Measurements from ENCODE around the gene TRPV5.

Gene TRPV5

GRCh38 chr7:142864980-142865747 is 68.4 kb downstream of the TRPV5 start:
- H3K27ac ChIP-seq (ENCODE audit: low read depth, low read length) = no peak overlapping the region
- no peak overlapping the region for H3K4me3 ChIP-seq (ENCODE audit: low read length)
- H3K9me2 ChIP-seq (replicated peaks; ENCODE audit: control insufficient read depth, low read length) = no peaks in the 10 kb centered on the region
- no peaks in the 10 kb centered on the region for H3F3A ChIP-seq (ENCODE audit: control insufficient read depth, insufficient read depth)
- H4K20me1 ChIP-seq (ENCODE audit: control insufficient read depth, insufficient read depth, low read depth, low read length) = no peaks in the 10 kb centered on the region
- H3K9me3 ChIP-seq (ENCODE audit: control insufficient read depth, insufficient read depth, low read length) = no peaks in the 10 kb centered on the region
- H3K4me1 ChIP-seq (ENCODE audit: control insufficient read depth, low read length) = peaks cover 9% of the 10 kb centered on the region
- peaks cover 17% of the 10 kb centered on the region for H3K27me3 ChIP-seq (ENCODE audit: control insufficient read depth, low read length)
- no peaks in the 10 kb centered on the region for H3K79me2 ChIP-seq (ENCODE audit: control insufficient read depth, low read length)
- TF ChIP-seq EZH2phosphoT487 (IDR thresholded peaks at IDR 0.05; ENCODE audit: borderline replicate concordance, low read length) = no peak
- TF ChIP-seq, protein P1, sequence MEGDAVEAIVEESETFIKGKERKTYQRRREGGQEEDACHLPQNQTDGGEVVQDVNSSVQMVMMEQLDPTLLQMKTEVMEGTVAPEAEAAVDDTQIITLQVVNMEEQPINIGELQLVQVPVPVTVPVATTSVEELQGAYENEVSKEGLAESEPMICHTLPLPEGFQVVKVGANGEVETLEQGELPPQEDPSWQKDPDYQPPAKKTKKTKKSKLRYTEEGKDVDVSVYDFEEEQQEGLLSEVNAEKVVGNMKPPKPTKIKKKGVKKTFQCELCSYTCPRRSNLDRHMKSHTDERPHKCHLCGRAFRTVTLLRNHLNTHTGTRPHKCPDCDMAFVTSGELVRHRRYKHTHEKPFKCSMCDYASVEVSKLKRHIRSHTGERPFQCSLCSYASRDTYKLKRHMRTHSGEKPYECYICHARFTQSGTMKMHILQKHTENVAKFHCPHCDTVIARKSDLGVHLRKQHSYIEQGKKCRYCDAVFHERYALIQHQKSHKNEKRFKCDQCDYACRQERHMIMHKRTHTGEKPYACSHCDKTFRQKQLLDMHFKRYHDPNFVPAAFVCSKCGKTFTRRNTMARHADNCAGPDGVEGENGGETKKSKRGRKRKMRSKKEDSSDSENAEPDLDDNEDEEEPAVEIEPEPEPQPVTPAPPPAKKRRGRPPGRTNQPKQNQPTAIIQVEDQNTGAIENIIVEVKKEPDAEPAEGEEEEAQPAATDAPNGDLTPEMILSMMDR (IDR thresholded peaks at IDR 0.05; ENCODE audit: low read depth, low read length, poor library complexity, severe bottlenecking) = no peak
- H3K4me2 ChIP-seq (ENCODE audit: low read length) = no peak overlapping the region
- no peaks in the 10 kb centered on the region for H3K36me3 ChIP-seq (ENCODE audit: control insufficient read depth, low read length)

GRCh38 chr7:142863891-142864685 is 69.5 kb downstream of the TRPV5 start:
- TF ChIP-seq, protein P1 (IDR thresholded peaks at IDR 0.05; ENCODE audit: low read depth, low read length, poor library complexity, severe bottlenecking) = no peak
- TF ChIP-seq EZH2phosphoT487 (IDR thresholded peaks at IDR 0.05; ENCODE audit: borderline replicate concordance, low read length) = no peak
- no peaks in the 10 kb centered on the region for H3K9me3 ChIP-seq (ENCODE audit: control insufficient read depth, insufficient read depth, low read length)
- H3K27me3 ChIP-seq (ENCODE audit: control insufficient read depth, low read length) = peaks cover 23% of the 10 kb centered on the region
- H3K4me2 ChIP-seq (ENCODE audit: low read length) = no peak overlapping the region
- H3K79me2 ChIP-seq (ENCODE audit: control insufficient read depth, low read length) = no peaks in the 10 kb centered on the region
- H3K4me3 ChIP-seq (ENCODE audit: low read length) = no peak overlapping the region
- no peaks in the 10 kb centered on the region for H3K36me3 ChIP-seq (ENCODE audit: control insufficient read depth, low read length)
- peaks cover 9% of the 10 kb centered on the region for H3K4me1 ChIP-seq (ENCODE audit: control insufficient read depth, low read length)
- H3F3A ChIP-seq (ENCODE audit: control insufficient read depth, insufficient read depth) = no peaks in the 10 kb centered on the region
- H3K27ac ChIP-seq (ENCODE audit: low read depth, low read length) = no peak overlapping the region
- no peaks in the 10 kb centered on the region for H3K9me2 ChIP-seq (replicated peaks; ENCODE audit: control insufficient read depth, low read length)
- no peaks in the 10 kb centered on the region for H4K20me1 ChIP-seq (ENCODE audit: control insufficient read depth, insufficient read depth, low read depth, low read length)

GRCh38 chr7:142862786-142863400 is 70.7 kb downstream of the TRPV5 start:
- no peaks in the 10 kb centered on the region for H3K79me2 ChIP-seq (ENCODE audit: control insufficient read depth, low read length)
- no peaks in the 10 kb centered on the region for H3K9me2 ChIP-seq (replicated peaks; ENCODE audit: control insufficient read depth, low read length)
- H3K4me1 ChIP-seq (ENCODE audit: control insufficient read depth, low read length) = peaks cover 9% of the 10 kb centered on the region
- H3K27ac ChIP-seq (ENCODE audit: low read depth, low read length) = no peak overlapping the region
- H4K20me1 ChIP-seq (ENCODE audit: control insufficient read depth, insufficient read depth, low read depth, low read length) = no peaks in the 10 kb centered on the region
- H3K36me3 ChIP-seq (ENCODE audit: control insufficient read depth, low read length) = no peaks in the 10 kb centered on the region
- H3K4me3 ChIP-seq (ENCODE audit: low read length) = no peak overlapping the region
- TF ChIP-seq EZH2phosphoT487 (IDR thresholded peaks at IDR 0.05; ENCODE audit: borderline replicate concordance, low read length) = no peak
- TF ChIP-seq, protein P1 (IDR thresholded peaks at IDR 0.05; ENCODE audit: low read depth, low read length, poor library complexity, severe bottlenecking) = no peak
- H3K27me3 ChIP-seq (ENCODE audit: control insufficient read depth, low read length) = peaks cover 24% of the 10 kb centered on the region
- no peak overlapping the region for H3K4me2 ChIP-seq (ENCODE audit: low read length)
- H3F3A ChIP-seq (ENCODE audit: control insufficient read depth, insufficient read depth) = no peaks in the 10 kb centered on the region; the same call in 1 of the 2 replicates
- H3K9me3 ChIP-seq (ENCODE audit: control insufficient read depth, insufficient read depth, low read length) = no peaks in the 10 kb centered on the region
